ENCODE measurements around the gene TDRD15.

GRCh38 chr2:21099281-21099907 is 24.4 kb upstream of the TDRD15 start:
- TF ChIP-seq ZBTB33 (IDR thresholded peaks at IDR 0.05; ENCODE audit: borderline replicate concordance, low read depth): no peak
- TF ChIP-seq POLR2AphosphoS5 (IDR thresholded peaks at IDR 0.05; ENCODE audit: low read depth, low read length): no peak
- TF ChIP-seq GABPA (IDR thresholded peaks at IDR 0.05; ENCODE audit: low read depth): no peak
- TF ChIP-seq CTCF (IDR thresholded peaks at IDR 0.05): no peak
- TF ChIP-seq RCOR1 (IDR thresholded peaks at IDR 0.05; ENCODE audit: low read length): no peak
- no peak for TF ChIP-seq RFX5 (IDR thresholded peaks at IDR 0.05; ENCODE audit: low read length)
- TF ChIP-seq ELF1 (IDR thresholded peaks at IDR 0.05): no peak
- no peak for TF ChIP-seq NRF1 (IDR thresholded peaks at IDR 0.05; ENCODE audit: low read depth, low read length)
- TF ChIP-seq PBX3 (IDR thresholded peaks at IDR 0.05): no peak
- TF ChIP-seq TEAD4 (IDR thresholded peaks at IDR 0.05; ENCODE audit: borderline replicate concordance, insufficient read depth): no peak
- no peak for TF ChIP-seq JUND (IDR thresholded peaks at IDR 0.05)

Data from SK-N-SH (cell line).